Erythroblast (primary cell): Measurements from ENCODE around the gene ZCCHC4.

Experiments
- GATA1 ChIP-seq: IDR thresholded peaks from 2 replicates; pipeline ENCODE4 v1.6.1; 2011; ENCODE audit warnings: low read depth, mild to moderate bottlenecking, control low read depth, low read length, moderate library complexity
- POLR2A ChIP-seq: IDR thresholded peaks from 2 replicates; pipeline ENCODE4 v1.6.1; 2011; ENCODE audit warnings: mild to moderate bottlenecking, low read length

- TF ChIP-seq POLR2A: no peak
- TF ChIP-seq GATA1: no peak
These were observed 84.7 kb downstream of the ZCCHC4 start for GRCh38 chr4:25397305-25397704.
